SW 1271 (cell line): Measurements from ENCODE around the gene LRP1-AS.

ENCODE experiments used
- DNase-seq, 2 experiments: peaks; one replicate each; lab custom pipeline; 2025; lab: John Stamatoyannopoulos, UW

LRP1-AS gene

GRCh38 chr12:57180321-57180989 lies 33.0 kb upstream of the LRP1-AS start:
- DNase-seq, result no peak

- DNase-seq, result no peak
Observed at GRCh38 chr12:57179331-57180086, 32.1 kb upstream of the LRP1-AS start.

- DNase-seq, result no peak
Observed at GRCh38 chr12:57178213-57178612, 30.8 kb upstream of the LRP1-AS start.

GRCh38 chr12:57177354-57177753 lies 29.9 kb upstream of the LRP1-AS start:
- DNase-seq, result no peak

- no peak for DNase-seq
Observed at GRCh38 chr12:57176846-57177245, 29.4 kb upstream of the LRP1-AS start.

GRCh38 chr12:57176139-57176477 lies 28.7 kb upstream of the LRP1-AS start:
- DNase-seq, result no peak

GRCh38 chr12:57175428-57176138 lies 28.2 kb upstream of the LRP1-AS start:
- peak in 1 of 2 experiments; percentile 14 for DNase-seq

GRCh38 chr12:57173683-57174082 lies 26.3 kb upstream of the LRP1-AS start:
- DNase-seq, result no peak

GRCh38 chr12:57173089-57173488 lies 25.7 kb upstream of the LRP1-AS start:
- no peak for DNase-seq

GRCh38 chr12:57171668-57172067 lies 24.2 kb upstream of the LRP1-AS start:
- no peak for DNase-seq

GRCh38 chr12:57170927-57171326 lies 23.5 kb upstream of the LRP1-AS start:
- DNase-seq, result no peak

- no peak for DNase-seq
Observed at GRCh38 chr12:57170408-57170807, 23.0 kb upstream of the LRP1-AS start.

GRCh38 chr12:57169969-57170368 lies 22.6 kb upstream of the LRP1-AS start:
- DNase-seq, result no peak

GRCh38 chr12:57169046-57169795 lies 21.8 kb upstream of the LRP1-AS start:
- DNase-seq, result no peak

- DNase-seq, result no peak
Observed at GRCh38 chr12:57168058-57168457, 20.6 kb upstream of the LRP1-AS start.

- no peak for DNase-seq
Observed at GRCh38 chr12:57166971-57167371, 19.6 kb upstream of the LRP1-AS start.

GRCh38 chr12:57165741-57166140 lies 18.3 kb upstream of the LRP1-AS start:
- no peak for DNase-seq

GRCh38 chr12:57164966-57165625 lies 17.7 kb upstream of the LRP1-AS start:
- no peak for DNase-seq

- DNase-seq, result no peak
Observed at GRCh38 chr12:57164454-57164853, 17.0 kb upstream of the LRP1-AS start.

- DNase-seq, result no peak
Observed at GRCh38 chr12:57162553-57163125, 15.2 kb upstream of the LRP1-AS start.

GRCh38 chr12:57161491-57161890 lies 14.1 kb upstream of the LRP1-AS start:
- no peak for DNase-seq
